CD4-positive, alpha-beta T cell treated with Interleukin-4 for 4 hours (primary cell): Measurements from ENCODE around the gene DUSP18.
"Not testable (repeated sequence)": the region's sequence is repeated elsewhere in the genome, so short reads cannot be mapped to it uniquely, and the experiment has no call there.

Source experiments
- DNase-seq: peaks from one replicate; pipeline ENCODE4 v3.0.0-alpha.2; 2020

Gene DUSP18

DNA sequence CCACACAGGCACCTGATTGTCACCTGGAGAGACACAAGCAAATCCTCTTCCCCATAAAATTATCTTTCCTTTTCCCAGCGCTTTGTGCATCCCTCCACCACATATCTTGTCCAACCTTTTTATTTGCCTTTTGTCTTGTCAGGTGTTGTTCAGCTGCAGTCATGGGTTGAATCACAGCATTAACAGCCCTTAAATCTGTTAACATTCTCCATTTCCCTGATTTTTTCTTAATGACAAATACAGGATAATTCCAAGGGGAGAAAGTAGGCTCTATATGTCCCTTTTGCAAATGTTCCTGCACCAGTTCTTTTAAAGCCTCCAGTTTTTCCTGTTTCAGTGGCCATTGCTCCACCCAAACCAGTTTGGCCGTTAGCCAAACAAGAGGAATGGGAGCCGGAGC lies 8.9 kb upstream of the DUSP18 start:
- not testable (repeated sequence) for DNase-seq

DNA sequence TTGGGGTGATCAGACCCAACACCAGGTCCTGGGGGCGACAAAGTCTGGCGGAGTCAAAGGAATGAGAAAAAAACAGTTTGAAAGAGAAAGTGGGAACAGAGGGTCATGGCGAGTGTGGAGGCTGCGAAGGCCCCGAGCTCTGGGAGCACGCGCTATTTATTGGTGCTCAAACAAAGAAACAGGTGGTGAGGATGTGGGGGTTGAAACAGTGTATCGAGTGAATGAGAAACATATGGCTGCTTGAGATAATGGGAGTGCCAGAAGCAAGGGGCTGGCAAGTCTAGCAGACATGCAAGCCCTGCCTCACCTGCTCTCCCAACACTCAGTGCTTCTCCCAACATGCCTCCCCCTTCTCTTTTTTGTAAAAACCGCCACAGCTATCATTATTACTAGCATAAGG lies 7.8 kb upstream of the DUSP18 start:
- DNase-seq, result no peak

DNA sequence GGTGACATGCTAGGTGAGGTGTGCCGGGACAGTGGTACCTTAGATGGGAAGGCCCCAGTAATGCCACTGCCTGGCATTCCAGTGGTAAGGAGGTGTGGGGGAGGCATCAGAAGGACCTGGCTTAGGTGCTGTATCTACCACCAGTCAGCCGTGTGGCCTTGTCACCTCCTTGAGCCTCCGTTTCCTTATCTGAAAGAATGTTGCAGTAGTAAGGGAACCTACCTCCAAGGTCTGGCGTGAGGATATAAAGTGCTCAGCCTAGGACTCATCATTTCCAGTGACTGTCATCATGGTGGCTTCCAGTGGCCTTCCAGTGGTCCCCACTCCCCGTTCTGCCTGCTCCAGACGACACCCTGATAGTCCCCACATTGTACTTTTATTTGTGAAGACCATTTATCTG lies 6.8 kb upstream of the DUSP18 start:
- DNase-seq, result no peak

DNA sequence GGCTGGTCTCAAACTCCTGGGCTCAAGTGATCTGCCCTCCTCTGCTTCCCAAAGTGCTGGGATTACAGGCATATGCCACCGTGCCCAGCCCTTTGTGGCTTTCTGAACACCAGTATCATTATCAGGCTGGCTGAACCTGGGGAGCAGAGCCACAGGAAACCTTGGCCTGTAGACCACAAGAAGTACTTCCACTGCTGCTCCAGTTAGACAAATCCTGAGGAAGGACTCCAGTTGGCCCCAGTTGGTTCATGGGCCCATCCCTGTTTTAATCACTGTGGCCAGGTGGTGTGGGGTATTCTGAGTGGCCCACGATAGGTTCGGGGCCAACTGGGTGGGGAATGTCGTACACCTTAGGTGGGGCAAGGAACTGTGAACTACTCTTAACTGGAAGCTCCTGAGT lies 5.5 kb upstream of the DUSP18 start:
- no peak for DNase-seq

DNA sequence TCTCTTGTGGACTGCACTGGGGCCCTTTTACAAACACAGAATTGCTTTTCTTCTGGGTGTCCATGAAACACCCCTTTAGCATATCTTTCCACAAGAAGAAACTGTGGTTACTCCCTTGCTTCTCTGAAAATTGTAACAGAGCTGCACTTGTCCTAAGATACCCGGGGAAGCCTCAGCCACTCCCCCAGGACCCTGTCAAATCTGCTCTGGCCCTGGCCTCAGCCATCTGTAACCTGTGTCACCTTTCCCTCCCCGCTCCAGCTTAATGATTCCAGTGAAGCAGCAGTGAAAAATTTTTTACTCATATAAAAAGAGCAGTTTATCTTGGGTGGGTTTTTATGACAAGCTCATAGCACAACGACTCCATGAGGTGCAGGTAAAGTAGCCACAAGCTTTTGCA lies 3.4 kb upstream of the DUSP18 start:
- no peak for DNase-seq

DNA sequence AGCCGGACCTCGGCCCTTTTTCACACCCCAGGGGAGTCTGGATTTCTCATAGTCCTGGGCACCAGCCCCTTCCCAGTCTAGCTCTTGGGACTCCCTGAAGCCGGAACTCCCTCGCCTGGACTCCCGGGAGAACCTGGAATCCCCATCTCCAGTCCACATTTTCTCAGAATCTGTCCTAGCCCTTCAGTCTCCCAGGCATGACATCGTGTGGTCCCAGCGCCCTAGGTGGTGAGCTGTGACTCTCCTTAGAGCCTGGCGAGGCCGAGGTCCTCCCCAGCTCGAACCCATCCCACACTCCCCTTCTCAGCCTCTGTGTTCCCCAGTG lies 673 bp upstream of the DUSP18 start:
- no peak for DNase-seq

DNA sequence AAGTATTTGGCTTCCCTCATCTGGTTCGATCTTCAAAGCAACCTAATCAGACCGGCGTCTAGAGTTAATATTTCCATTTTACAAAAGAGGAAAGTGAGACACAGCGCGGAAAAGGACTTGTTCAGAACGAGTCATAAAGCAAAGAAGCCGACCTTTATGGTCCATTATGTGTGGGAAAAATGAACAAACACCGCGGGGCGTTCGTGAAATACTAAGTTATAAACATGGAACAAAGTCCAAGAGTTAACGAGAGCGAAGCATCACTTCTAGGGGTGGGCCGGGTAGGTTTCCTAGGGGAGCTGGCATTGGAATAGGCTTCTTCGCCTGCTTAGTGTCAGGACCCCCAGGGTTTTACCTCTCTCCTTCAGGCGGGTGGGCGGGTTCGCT lies 575 bp downstream of the DUSP18 start:
- peak; percentile 8 for DNase-seq

DNA sequence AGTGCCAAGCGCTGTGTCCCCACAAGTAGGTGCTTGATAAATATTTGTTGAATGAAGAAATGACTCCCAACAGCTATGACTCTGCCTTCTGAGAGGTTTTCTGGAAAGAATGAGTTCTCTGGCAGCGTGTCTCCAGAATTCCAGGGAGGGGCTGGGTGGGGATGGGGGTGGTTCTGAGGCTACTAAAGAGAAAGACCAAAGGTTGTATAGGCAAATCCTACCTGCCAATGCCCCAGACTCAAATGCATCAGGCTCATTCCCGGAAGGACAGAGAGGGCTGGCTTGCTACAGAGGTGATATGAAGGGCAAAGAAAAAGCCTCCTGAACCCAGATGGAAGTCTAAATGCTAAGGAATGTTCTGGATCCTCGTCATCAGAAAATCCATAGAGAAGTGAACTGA lies 1.9 kb downstream of the DUSP18 start:
- no peak for DNase-seq

DNA sequence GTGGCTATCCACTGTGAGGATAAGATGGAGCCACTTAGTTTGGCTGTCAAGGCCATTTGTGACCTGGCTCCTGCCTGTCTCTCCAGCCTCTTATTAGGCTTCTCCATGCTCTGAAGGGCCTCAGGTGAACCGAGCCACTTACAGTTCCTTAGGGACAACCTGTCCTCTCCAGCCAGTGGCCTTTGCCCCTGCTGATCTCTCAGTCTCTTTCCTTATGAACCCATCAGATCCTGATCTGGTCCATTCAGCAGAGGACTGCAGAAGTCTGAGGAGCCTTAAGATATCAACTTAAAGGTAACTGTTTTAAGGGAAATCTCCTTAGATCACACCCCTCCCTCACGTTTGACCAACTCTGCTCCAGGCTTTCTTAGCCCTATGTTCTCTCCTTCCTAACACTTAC lies 2.4 kb downstream of the DUSP18 start:
- DNase-seq, result no peak

DNA sequence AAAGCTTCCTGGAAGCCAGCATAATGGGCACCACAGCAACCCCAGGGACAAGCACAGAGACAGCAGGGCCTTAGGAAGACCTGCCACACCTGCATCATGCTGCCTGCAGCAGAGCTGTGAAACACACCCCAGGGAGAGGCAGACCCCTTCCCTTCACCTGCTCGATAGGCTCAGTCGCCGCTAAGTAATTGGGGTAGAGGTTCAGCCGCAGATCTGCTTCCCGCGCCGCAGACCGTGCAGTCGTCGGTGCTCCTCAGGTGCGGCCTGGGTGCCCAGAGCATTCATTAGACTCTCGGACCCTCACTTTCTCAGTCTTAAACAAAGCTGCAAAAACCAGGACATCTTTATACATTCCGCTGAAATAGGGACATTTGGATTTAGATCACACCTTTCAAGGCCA lies 2.9 kb downstream of the DUSP18 start:
- no peak for DNase-seq

DNA sequence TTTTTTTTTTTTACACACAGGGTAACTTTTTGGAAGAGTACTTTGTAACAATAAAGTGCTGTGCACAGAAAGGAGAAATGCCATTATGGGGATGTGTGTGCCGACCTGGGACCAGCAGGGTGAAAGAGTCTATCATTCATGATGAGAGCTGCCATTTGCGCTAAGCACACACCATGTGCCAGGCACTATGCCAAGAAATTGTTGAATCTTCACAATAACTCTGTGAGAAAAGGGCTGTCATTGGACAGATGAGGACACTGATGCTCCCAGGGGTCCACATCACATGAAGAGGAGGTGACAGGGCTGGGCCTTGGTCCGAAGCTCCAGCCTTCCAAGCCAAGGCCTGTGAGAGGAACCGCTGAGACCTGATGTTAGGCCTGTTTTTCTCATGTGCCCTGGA lies 5.6 kb downstream of the DUSP18 start:
- DNase-seq, result no peak

DNA sequence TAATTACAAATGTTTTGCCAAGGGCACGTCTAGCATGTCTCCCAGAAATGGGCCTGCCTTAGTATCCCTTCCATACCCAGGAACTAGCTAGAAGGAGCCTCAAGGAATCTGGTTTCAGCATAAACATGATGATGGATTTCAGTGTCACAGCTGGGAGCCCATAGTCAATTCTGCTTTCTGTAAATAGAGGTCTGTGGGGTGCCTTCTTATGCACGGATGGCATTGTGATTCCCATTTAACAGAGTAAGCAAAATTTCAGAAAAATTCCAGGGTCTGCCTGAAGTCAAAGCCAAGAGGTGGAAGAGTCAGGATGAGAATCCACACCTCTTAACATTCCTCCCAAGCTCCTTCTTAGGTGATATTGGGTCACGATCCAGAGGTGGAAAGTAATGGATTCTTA lies 12.1 kb downstream of the DUSP18 start:
- DNase-seq, result no peak

DNA sequence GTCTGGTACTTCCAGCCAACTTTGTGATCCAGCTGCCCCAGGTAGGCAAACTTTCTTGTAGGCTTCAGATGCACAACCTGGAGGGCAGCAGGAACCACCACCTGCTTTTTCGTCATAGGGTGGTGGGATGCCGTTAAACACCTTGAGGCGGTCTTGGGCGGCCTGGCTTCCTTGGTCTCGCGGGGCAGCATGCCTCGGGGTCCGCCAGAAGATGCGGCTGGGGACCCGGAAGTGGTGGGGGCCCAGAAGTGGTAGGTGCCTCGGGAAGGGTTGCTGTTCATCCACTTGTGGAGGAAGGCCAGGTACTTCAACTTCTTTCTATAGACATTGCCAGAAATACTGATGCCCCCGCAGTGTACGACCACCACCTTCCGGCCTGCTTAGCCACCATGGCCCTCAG lies 13.3 kb downstream of the DUSP18 start:
- no peak for DNase-seq

DNA sequence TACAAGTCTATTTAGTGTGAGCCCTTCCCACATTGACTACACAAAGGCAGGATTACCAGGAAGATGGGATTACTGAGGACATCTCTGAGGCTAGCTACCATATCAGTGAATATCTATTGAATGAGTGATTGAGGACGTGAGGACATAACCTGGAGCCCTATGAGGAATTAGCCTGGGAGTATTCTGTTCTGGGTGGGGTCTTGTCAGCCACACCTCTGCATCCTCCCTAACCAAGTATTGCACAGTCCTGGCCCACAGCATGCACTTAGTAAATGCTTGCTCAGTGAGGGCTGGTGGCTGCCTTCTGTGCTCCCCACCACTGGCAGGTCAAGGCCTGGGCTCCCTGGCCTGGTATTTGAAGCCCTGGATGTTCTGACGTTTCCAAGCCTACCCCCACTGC lies 14.8 kb downstream of the DUSP18 start:
- no peak for DNase-seq

DNA sequence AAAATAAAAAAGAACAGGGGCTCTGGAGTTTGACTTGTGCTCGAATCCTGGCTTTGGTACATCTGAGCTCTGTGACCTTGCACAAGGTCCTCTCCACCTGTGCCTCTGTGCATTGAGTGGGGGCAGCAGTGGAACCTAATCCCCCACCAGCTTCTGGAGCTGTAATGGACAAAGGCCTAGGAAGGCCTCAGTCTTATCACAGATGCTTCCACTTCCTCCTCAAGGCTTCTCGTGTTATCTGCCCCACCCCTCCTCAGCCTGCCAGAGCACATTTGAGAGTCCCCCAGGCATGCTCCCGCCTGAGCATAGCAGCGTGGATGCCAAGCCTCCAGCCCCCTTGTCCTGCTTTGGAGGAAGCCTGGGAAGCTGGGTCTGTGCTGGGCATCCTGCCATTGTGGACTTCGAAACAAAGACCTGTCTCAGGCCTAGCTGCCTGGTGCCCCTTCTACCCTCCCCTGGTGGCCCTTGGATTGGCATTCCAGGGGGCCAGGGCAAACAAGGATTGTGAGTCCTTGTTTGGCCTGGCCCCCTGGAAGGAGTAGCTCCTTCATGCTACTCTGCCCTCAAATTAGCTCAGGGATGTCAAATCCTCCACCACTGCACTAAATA lies 17.1 kb downstream of the DUSP18 start:
- no peak for DNase-seq

DNA sequence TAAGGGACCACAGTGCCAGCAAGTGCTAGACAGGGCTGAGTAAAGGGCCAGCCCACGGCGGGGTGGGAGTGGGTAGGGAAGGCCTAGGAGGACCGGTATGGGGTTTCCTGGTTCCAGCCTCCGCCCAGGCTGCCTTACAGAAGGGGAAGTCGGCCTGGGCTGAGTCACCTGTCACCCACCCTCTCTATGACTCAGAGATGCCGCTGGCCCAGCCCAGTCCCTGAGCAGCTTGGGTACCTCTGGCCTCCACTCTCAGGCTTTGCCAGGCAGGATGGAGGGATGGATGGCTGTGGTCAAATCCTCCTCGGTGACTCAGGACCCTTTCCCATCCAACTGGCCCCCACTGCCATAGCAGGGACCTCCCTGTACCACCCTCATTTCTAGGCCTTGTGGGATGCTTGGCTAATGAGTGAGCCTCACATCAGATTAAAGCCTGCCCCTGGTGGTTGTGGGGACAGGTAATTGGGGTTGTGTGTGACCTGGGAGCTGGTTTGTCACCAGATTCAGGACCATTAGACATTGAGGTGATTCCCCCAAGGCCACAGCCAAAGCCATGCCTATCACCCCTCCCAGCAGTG lies 18.2 kb downstream of the DUSP18 start:
- DNase-seq, result peak; percentile 83

DNA sequence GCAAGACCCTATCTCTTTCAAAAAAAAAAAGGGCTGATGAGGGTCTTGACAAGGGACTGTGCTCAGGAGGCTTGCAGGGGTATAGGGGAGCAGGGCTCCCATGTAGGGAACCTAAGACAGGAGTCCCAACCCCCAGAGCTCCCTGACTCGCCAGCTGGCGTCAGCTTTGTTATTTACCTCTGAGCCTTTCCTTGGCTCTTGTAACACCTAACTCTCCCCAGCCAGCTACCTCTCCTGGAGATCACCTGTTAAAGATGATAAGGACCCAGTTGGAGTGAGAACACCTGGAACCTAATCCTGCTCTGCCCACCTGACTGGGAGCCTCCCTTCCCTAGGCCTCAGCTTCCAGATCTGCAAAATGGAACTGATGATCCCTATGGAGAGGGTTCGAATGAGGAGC lies 18.9 kb downstream of the DUSP18 start:
- no peak for DNase-seq

DNA sequence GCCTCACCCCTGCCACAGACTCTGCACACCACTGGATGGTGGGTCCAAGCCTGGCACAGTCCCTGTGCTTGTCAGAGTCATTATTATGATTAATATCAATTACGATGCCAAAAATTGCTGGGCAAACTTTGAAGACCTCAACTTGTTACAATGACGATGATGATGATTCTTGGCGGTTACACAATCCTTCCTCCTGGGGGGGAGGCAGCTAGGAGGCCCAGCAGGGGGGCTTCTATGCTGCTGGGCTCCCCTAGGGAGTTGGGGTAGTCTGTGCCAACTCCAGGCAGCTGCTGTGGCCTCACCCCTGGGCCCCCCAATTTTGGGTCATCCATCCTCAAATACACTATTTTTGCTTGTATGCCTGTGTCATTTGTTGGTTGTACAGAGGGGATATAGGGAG lies 20.1 kb downstream of the DUSP18 start:
- DNase-seq, result no peak

DNA sequence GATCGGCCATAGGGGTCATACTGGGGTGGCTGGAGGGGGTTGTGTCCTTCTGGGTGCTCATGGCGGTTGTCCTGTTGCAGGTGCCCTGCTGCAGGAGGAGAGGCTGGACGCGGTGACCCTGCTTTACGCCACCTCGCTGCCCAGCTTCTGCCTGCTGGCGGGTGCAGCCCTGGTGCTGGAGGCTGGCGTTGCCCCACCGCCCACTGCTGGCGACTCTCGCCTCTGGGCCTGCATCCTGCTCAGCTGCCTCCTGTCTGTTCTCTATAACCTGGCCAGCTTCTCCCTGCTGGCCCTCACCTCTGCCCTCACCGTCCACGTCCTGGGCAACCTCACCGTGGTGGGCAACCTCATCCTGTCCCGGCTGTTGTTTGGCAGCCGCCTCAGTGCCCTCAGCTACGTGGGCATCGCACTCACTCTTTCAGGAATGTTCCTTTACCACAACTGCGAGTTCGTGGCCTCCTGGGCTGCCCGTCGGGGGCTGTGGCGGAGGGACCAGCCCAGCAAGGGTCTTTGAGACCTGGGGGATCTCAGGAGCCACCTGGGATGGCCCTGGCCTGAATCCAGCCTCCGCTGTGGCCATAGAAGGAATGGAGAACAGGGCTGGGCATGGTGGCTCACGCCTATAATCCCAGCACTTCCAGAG lies 21.0 kb downstream of the DUSP18 start:
- no peak for DNase-seq

DNA sequence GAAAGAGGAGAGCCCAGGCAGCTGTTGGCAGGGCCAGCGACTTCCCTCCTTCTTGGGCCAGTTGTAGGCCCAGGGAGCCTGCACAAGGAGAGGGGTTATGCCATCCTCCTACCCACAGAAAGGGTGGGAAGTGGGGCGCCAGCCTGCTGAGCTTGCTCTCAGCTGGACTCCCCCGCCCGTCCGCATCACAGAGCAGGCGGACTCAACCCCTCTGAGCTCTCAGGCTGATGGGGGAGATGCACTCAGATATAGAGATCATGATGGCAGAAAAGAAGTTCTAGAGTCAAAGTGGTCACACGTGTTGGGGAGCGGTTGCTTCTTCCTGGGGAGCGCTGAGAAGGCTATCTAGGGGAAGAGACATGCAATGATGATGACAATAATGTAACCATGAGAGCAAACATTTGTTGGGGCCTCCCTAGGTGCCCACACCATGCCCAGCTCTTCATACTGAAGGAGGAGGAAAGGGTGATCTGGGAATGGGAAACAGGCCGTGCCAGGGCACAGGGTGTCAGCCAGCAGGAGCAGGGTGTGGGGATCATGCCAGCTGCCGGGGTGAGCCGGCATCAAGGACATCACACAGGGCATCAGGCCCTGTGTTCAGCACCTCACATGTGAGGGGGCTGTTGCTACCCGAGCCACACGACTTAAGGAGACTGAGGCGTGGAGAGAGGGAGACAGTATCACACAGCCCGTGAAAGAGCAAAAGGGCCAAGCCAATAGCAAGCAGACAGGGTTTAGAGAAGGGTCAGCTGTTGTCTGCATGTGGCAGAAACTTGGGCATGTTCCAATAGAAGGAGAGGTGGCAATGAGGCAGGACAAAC lies 24.4 kb downstream of the DUSP18 start:
- DNase-seq, result no peak

DNA sequence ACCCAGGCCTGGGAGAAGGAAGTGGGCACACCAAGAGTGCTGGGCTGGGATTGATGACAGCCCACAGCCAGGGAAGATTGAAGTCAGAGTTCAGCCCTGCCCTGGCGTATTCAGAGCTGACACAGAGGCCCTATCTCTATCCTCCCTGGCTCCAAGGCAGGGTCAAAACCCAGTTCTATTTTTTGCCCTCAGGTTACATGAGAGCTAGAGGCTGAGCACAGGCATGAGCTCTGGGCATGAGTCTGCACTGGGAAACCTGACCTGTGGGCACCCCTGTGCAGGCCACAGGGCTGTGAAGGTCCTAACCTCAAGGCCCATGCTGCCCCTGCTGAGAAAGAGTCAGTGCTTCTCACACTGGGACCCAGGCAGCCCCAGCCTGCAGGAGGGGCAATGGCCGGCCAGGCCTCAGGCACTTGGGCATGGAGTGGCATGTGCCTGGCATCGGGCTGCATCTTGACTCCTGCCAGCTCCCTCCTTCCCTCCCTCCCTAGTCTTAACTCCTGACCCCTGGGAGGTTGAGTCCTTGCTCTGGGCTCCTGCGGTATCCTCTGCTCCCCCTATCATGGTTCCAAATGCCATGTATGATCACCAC lies 26.7 kb downstream of the DUSP18 start:
- DNase-seq, result no peak

DNA sequence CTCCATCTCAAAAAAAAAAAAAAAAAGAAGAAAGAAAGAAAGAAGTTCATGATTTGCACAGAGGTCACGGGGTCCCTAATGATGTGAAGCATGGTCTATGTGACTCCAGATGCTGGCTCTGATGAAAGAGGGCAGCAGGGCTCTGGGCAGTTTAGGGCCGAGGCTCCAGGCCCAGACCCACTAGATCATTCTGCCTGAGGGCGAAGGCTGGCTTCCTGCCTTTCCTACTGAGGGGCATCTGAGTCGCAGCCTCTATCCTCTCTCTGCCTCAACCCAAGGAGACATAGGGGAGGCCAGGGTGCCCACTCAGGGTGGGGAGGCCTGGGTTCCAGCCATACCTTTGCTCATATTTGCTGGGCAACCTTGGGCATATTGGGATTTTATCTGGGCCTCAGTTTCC lies 27.3 kb downstream of the DUSP18 start:
- no peak for DNase-seq

DNA sequence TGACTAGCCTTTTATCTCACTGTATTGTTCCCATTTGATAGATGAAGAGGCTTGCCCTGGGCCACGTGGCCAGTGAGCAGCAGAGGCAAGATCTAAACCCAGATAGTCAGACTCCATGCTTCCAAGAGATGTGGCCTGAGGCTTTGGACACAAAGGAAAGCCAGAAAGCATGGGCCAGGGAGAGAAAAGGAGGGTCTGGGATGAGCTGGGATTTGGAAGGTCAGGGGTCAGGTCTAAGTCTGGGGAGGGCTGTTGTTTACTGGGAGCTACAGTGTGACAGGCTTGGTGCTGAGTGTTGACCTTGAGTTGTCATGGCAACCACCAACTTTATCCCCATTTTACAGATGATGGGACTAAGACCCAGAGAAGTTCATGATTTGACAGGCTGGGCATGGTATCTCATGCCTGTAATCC lies 30.0 kb downstream of the DUSP18 start:
- DNase-seq, result no peak
